IPS-18c (cell line): Measurements from ENCODE around the gene SPTBN4.
"Not testable (repeated sequence)": the region's sequence is repeated elsewhere in the genome, so short reads cannot be mapped to it uniquely, and the experiment has no call there.

Experiments
- H3K4me3 ChIP-seq: 2 replicates; pipeline ENCODE4 v1.7.0; 2013; ENCODE audit warnings: low read depth, mild to moderate bottlenecking, low read length, moderate library complexity; ENCODE audit not compliant: insufficient read depth
- H3K9me3 ChIP-seq: one replicate; pipeline ENCODE4 v1.6.1; 2013; ENCODE audit warnings: mild to moderate bottlenecking, low read length, moderate library complexity; ENCODE audit not compliant: control insufficient read depth, insufficient read depth

Gene SPTBN4

GRCh38 chr19:40621966-40622772 is 155.4 kb downstream of the SPTBN4 start:
- Histone ChIP-seq H3K9me3 (no peaks in the 10 kb centered on the region), H3K4me3 (no peak overlapping the region)

GRCh38 chr19:40622773-40623075 is 155.9 kb downstream of the SPTBN4 start:
- Histone ChIP-seq H3K4me3 (no peak overlapping the region), H3K9me3 (no peaks in the 10 kb centered on the region)

- peak overlapping the region; percentile 30 for H3K4me3 ChIP-seq
- H3K9me3 ChIP-seq = no peaks in the 10 kb centered on the region
These were observed 156.8 kb downstream of the SPTBN4 start for GRCh38 chr19:40623403-40624251.

- H3K9me3 ChIP-seq, H3K4me3 ChIP-seq: not testable (repeated sequence)
These were observed 157.8 kb downstream of the SPTBN4 start for GRCh38 chr19:40624369-40625153.

- Histone ChIP-seq H3K4me3 (no peak overlapping the region), H3K9me3 (no peaks in the 10 kb centered on the region)
These were observed 158.8 kb downstream of the SPTBN4 start for GRCh38 chr19:40625406-40626120.
